Uterus (tissue), 2 donors: Measurements from ENCODE around the gene NOL6.

Source experiments
- POLR2A ChIP-seq, 2 donors: fragments of 450-650 bp; IDR thresholded peaks; one replicate each; pipeline ENCODE4 v1.6.1; 2016; ENCODE audit warnings: antibody characterized with exemption in 2 of 2, mild to moderate bottlenecking in 1 of 2, moderate library complexity in 1 of 2
- TF ChIP-seq, protein P1 (sequence below), 4 experiments: fragments of 200-600 bp in 2 of 4; fragments of 450-650 bp in 2 of 4; sonication (generic) in 2 of 4; IDR thresholded peaks; one replicate each; pipeline ENCODE4 v1.5.1; 2016 to 2019; ENCODE audit warnings: antibody characterized with exemption in 4 of 4, mild to moderate bottlenecking in 2 of 4, moderate library complexity in 1 of 4

DNA sequence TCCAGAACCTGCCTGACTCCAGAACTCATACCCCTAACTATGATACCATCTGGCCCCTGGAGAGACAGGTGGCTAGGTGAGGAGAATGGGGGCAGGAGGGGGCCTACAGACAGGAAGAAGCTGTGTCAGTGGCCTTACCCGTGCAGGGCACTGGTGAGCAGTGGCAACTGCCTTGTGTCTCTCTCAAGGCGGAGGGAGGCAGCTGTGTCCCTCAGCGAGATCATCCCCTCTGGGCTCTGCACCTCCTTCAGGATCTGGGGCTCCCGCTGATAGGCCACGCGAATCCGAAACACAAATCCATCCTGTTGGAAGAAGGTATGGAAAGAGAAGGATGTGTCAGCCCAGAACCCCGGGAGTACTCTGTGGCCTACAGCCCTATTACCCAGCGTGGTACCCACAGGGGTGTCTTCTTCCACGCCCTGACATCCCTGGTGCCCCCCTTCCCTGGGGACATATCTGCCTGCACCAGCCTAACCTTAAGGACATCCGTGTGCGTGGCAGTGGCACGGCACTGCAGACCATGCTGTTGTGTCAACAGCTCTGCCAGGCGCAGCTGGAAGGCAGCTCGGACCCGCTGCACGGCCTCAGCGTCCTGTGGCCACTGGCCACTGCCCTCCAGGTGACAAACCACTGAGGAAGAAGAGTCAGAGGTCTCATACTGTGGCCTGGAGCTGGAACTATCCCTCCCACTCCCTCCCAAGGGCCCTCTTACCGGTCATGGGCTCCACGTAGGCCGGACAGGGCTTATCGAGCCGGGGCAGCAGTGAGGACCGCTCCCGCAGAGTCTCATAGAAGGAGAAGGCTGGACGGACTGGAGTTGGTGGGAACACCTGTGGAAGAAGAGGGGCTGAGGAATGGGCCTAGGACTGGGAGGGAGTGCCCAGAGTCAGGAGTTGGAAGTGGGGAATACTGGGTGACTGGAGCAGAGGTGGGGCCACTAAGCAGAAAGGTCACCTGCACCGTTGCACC lies 7.8 kb downstream of the NOL6 start:
- no peak for TF ChIP-seq POLR2A (IDR thresholded peaks at IDR 0.05)
- TF ChIP-seq, protein P1, sequence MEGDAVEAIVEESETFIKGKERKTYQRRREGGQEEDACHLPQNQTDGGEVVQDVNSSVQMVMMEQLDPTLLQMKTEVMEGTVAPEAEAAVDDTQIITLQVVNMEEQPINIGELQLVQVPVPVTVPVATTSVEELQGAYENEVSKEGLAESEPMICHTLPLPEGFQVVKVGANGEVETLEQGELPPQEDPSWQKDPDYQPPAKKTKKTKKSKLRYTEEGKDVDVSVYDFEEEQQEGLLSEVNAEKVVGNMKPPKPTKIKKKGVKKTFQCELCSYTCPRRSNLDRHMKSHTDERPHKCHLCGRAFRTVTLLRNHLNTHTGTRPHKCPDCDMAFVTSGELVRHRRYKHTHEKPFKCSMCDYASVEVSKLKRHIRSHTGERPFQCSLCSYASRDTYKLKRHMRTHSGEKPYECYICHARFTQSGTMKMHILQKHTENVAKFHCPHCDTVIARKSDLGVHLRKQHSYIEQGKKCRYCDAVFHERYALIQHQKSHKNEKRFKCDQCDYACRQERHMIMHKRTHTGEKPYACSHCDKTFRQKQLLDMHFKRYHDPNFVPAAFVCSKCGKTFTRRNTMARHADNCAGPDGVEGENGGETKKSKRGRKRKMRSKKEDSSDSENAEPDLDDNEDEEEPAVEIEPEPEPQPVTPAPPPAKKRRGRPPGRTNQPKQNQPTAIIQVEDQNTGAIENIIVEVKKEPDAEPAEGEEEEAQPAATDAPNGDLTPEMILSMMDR (IDR thresholded peaks at IDR 0.05) = no peak
